Activated naive CD4-positive, alpha-beta T cell treated with anti-CD3 and anti-CD28 coated beads, Interleukin-2, amount 50 U/mL, for 24 hours (primary cell): ENCODE measurements around the gene GPR37L1.
"Not testable (repeated sequence)": the region's sequence is repeated elsewhere in the genome, so short reads cannot be mapped to it uniquely, and the experiment has no call there.

Experiments used
- H3K27ac Mint-ChIP-seq: one replicate; pipeline ENCODE4 v1.8.0; 2021; ENCODE audit warnings: mild to moderate bottlenecking, mixed read lengths
- H3K27me3 Mint-ChIP-seq: one replicate; pipeline ENCODE4 v1.8.0; 2021; ENCODE audit warnings: mixed read lengths
- H3K36me3 Mint-ChIP-seq: one replicate; pipeline ENCODE4 v1.8.0; 2021; ENCODE audit warnings: mixed read lengths
- H3K4me1 Mint-ChIP-seq: one replicate; pipeline ENCODE4 v1.8.0; 2021; ENCODE audit warnings: mixed read lengths
- H3K4me3 Mint-ChIP-seq: one replicate; pipeline ENCODE4 v1.8.0; 2021; ENCODE audit warnings: mild to moderate bottlenecking, mixed read lengths
- H3K9me3 Mint-ChIP-seq: one replicate; pipeline ENCODE4 v1.8.0; 2021; ENCODE audit warnings: mixed read lengths

The GPR37L1 gene

GRCh38 chr1:202165267-202165941, 42.7 kb downstream of the GPR37L1 start:
- Mint-ChIP-seq H3K27ac (no peak overlapping the region), H3K27me3 (no peaks in the 10 kb centered on the region), H3K36me3 (no peaks in the 10 kb centered on the region)

GRCh38 chr1:202165942-202166843, 43.5 kb downstream of the GPR37L1 start:
- Mint-ChIP-seq H3K4me3 (peak overlapping the region; percentile 55), H3K27me3 (no peaks in the 10 kb centered on the region), H3K4me1 (peaks cover 49% of the 10 kb centered on the region), H3K9me3 (no peaks in the 10 kb centered on the region), H3K36me3 (no peaks in the 10 kb centered on the region), H3K27ac (peak overlapping the region; percentile 72)

More at GRCh38 chr1:202165267-202165941, 42.7 kb downstream of the GPR37L1 start:
- Mint-ChIP-seq H3K4me1 (peaks cover 56% of the 10 kb centered on the region), H3K4me3 (peak overlapping the region; percentile 55), H3K9me3 (no peaks in the 10 kb centered on the region)

- H3K9me3 Mint-ChIP-seq, H3K36me3 Mint-ChIP-seq, H3K4me3 Mint-ChIP-seq, H3K27me3 Mint-ChIP-seq: not testable (repeated sequence)
- H3K4me1 Mint-ChIP-seq, result peaks cover 40% of the 10 kb centered on the region
- H3K27ac Mint-ChIP-seq, result peak overlapping the region; percentile 30
Observed at GRCh38 chr1:202167054-202167453, 44.3 kb downstream of the GPR37L1 start.

- H3K27ac Mint-ChIP-seq, result no peak overlapping the region
- H3K4me1 Mint-ChIP-seq, result peaks cover 33% of the 10 kb centered on the region
- H3K4me3 Mint-ChIP-seq, result no peak overlapping the region
- no peaks in the 10 kb centered on the region for H3K9me3 Mint-ChIP-seq
- H3K36me3 Mint-ChIP-seq, result no peaks in the 10 kb centered on the region
- no peaks in the 10 kb centered on the region for H3K27me3 Mint-ChIP-seq
Observed at GRCh38 chr1:202167708-202168415, 45.1 kb downstream of the GPR37L1 start.

- no peak overlapping the region for H3K27ac Mint-ChIP-seq
- no peaks in the 10 kb centered on the region for H3K27me3 Mint-ChIP-seq
- H3K4me1 Mint-ChIP-seq, result peaks cover 23% of the 10 kb centered on the region
- no peaks in the 10 kb centered on the region for H3K9me3 Mint-ChIP-seq
- no peak overlapping the region for H3K4me3 Mint-ChIP-seq
- H3K36me3 Mint-ChIP-seq, result no peaks in the 10 kb centered on the region
Observed at GRCh38 chr1:202168861-202169260, 46.1 kb downstream of the GPR37L1 start.

- Mint-ChIP-seq H3K27me3 (no peaks in the 10 kb centered on the region), H3K4me1 (peaks cover 5% of the 10 kb centered on the region), H3K36me3 (no peaks in the 10 kb centered on the region), H3K27ac (no peak overlapping the region), H3K9me3 (no peaks in the 10 kb centered on the region), H3K4me3 (no peak overlapping the region)
Observed at GRCh38 chr1:202170726-202171125, 48.0 kb downstream of the GPR37L1 start.

DNA sequence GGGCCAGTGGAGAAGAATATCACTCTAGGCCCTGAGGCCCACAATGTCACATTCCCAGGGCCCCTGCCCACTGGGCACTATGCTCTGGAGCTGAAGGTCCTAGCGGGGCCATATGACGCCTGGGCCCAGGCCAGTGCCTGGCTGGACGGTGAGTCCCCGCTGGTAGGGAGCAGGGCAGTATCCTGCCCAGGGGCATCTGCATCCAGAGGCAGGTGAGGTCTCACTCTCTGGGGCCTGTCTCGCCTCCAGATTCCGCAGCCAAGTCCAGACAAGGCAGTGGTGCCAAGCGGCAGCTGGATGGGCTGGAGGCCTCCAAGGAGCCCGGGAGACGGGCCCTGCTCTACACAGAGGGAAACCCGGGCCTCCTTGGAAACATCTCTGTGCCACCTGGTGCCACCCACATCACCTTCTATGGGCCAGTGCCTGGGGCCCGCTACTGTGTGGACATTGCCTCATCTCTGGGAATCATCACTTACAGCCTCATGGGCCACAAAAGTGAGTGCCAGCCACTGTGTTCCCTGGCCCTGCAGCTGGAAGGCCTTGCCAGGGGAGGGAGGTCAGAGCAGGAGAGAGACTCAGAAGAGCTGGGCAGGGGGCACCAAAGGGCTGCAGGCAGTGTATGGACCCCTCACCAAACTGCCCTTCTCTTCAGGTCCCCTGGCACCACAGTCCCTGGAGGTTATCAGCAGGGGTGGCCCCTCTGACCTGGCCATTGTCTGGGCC, 48.7 kb downstream of the GPR37L1 start:
- H3K4me3 Mint-ChIP-seq, result no peak overlapping the region
- no peaks in the 10 kb centered on the region for H3K4me1 Mint-ChIP-seq
- no peaks in the 10 kb centered on the region for H3K36me3 Mint-ChIP-seq
- no peaks in the 10 kb centered on the region for H3K27me3 Mint-ChIP-seq
- no peak overlapping the region for H3K27ac Mint-ChIP-seq
- no peaks in the 10 kb centered on the region for H3K9me3 Mint-ChIP-seq

- Mint-ChIP-seq H3K4me1 (no peaks in the 10 kb centered on the region), H3K4me3 (no peak overlapping the region), H3K27me3 (no peaks in the 10 kb centered on the region), H3K9me3 (no peaks in the 10 kb centered on the region), H3K27ac (no peak overlapping the region), H3K36me3 (no peaks in the 10 kb centered on the region)
Observed at GRCh38 chr1:202172015-202172355, 49.3 kb downstream of the GPR37L1 start.

DNA sequence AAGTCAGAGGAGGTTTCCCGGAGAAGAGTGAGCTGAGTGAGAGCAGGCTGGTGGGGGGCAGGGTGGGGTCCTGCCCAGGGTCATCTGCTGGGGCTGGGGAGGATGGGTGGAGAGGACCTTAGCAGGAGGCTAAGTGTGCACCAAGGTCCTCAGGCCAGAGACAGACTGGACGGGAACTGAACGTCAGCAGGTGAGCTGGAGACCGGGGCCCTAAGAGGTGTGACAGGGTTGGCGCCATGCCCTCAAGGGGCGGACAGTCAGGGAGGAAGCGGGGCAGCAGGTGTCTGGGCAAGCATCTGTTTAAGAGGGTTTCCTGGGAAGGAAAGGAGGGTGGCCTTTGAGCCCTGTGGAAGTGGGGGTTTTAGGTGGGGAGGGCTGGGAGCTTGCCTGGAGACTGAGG, 51.3 kb downstream of the GPR37L1 start:
- H3K9me3 Mint-ChIP-seq, result no peaks in the 10 kb centered on the region
- no peak overlapping the region for H3K27ac Mint-ChIP-seq
- H3K4me1 Mint-ChIP-seq, result no peaks in the 10 kb centered on the region
- H3K4me3 Mint-ChIP-seq, result no peak overlapping the region
- H3K36me3 Mint-ChIP-seq, result no peaks in the 10 kb centered on the region
- H3K27me3 Mint-ChIP-seq, result no peaks in the 10 kb centered on the region

GRCh38 chr1:202176949-202177927, 54.5 kb downstream of the GPR37L1 start:
- H3K9me3 Mint-ChIP-seq, result no peaks in the 10 kb centered on the region
- no peaks in the 10 kb centered on the region for H3K27me3 Mint-ChIP-seq
- no peak overlapping the region for H3K27ac Mint-ChIP-seq
- H3K4me3 Mint-ChIP-seq, result no peak overlapping the region
- no peaks in the 10 kb centered on the region for H3K36me3 Mint-ChIP-seq
- H3K4me1 Mint-ChIP-seq, result no peaks in the 10 kb centered on the region

GRCh38 chr1:202179828-202180750, 57.4 kb downstream of the GPR37L1 start:
- no peak overlapping the region for H3K4me3 Mint-ChIP-seq

GRCh38 chr1:202180751-202181139, 58.0 kb downstream of the GPR37L1 start:
- peaks cover 10% of the 10 kb centered on the region for H3K4me1 Mint-ChIP-seq
- H3K36me3 Mint-ChIP-seq, H3K9me3 Mint-ChIP-seq, H3K4me3 Mint-ChIP-seq, H3K27ac Mint-ChIP-seq, H3K27me3 Mint-ChIP-seq: not testable (repeated sequence)

More at GRCh38 chr1:202179828-202180750, 57.4 kb downstream of the GPR37L1 start:
- H3K9me3 Mint-ChIP-seq, result no peaks in the 10 kb centered on the region
- H3K4me1 Mint-ChIP-seq, result peaks cover 10% of the 10 kb centered on the region
- H3K27me3 Mint-ChIP-seq, result no peaks in the 10 kb centered on the region
- H3K36me3 Mint-ChIP-seq, result no peaks in the 10 kb centered on the region
- no peak overlapping the region for H3K27ac Mint-ChIP-seq

GRCh38 chr1:202181586-202181985, 58.9 kb downstream of the GPR37L1 start:
- H3K9me3 Mint-ChIP-seq, result no peaks in the 10 kb centered on the region
- no peaks in the 10 kb centered on the region for H3K27me3 Mint-ChIP-seq
- H3K36me3 Mint-ChIP-seq, result no peaks in the 10 kb centered on the region
- H3K4me1 Mint-ChIP-seq, result peaks cover 10% of the 10 kb centered on the region
- no peak overlapping the region for H3K27ac Mint-ChIP-seq
- H3K4me3 Mint-ChIP-seq, result no peak overlapping the region
